GM10266 (cell line): ENCODE results near the gene RBP3.

Experiments
- DNase-seq: peaks from one replicate; pipeline ENCODE4 v3.0.0; 2012; ENCODE audit errors: extremely low spot score
- CTCF ChIP-seq: IDR thresholded peaks from 2 replicates; pipeline ENCODE4 v1.5.1; 2012; ENCODE audit warnings: mild to moderate bottlenecking, low read depth; ENCODE audit not compliant: control insufficient read depth, insufficient read depth; ENCODE audit errors: missing control alignments

Gene RBP3

GRCh38 chr10:47376522-47377220 lies 28.5 kb downstream of the RBP3 start:
- DNase-seq = no peak
- TF ChIP-seq CTCF = no peak

GRCh38 chr10:47378183-47378510 lies 30.0 kb downstream of the RBP3 start:
- TF ChIP-seq CTCF = no peak
- no peak for DNase-seq

- no peak for DNase-seq
Measured at GRCh38 chr10:47378606-47379444, 30.7 kb downstream of the RBP3 start.

GRCh38 chr10:47379445-47379785 lies 31.3 kb downstream of the RBP3 start:
- DNase-seq = no peak
- no peak for TF ChIP-seq CTCF

More at GRCh38 chr10:47378606-47379444, 30.7 kb downstream of the RBP3 start:
- TF ChIP-seq CTCF = no peak

GRCh38 chr10:47379901-47380300 lies 31.7 kb downstream of the RBP3 start:
- no peak for DNase-seq
- TF ChIP-seq CTCF = no peak

GRCh38 chr10:47380341-47381102 lies 32.4 kb downstream of the RBP3 start:
- TF ChIP-seq CTCF = no peak
- no peak for DNase-seq

GRCh38 chr10:47381103-47381395 lies 32.9 kb downstream of the RBP3 start:
- no peak for DNase-seq
- TF ChIP-seq CTCF = no peak
